GM12874 (cell line): ENCODE results near the gene LMBRD1.

Experiments used
- CTCF ChIP-seq: IDR thresholded peaks from 2 replicates; pipeline ENCODE4 v1.5.1; 2011; ENCODE audit warnings: low read depth, mild to moderate bottlenecking, control low read depth, low read length, moderate library complexity; ENCODE audit not compliant: insufficient read depth

The LMBRD1 gene

GRCh38 chr6:69795469-69796072, 1.2 kb downstream of the LMBRD1 start:
- TF ChIP-seq CTCF: no peak

DNA sequence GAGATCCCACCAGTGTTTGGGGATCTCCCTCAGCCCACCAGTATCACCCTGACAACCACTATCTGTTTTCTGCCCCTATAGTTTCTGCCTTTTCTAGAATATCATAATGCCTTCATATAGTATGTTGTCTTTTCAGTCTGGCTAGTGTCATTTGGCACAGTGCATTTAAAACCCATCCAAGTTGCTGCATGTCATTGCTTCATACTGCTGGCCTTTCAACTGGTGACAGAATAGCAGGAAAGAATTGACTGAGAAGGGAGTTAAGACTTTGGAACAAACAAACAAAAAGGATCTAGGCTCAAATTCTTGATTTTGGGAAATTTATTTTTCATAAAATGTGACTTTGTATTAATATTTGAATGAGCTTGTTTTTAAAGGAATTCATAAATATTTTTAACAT, 4.5 kb downstream of the LMBRD1 start:
- no peak for TF ChIP-seq CTCF

DNA sequence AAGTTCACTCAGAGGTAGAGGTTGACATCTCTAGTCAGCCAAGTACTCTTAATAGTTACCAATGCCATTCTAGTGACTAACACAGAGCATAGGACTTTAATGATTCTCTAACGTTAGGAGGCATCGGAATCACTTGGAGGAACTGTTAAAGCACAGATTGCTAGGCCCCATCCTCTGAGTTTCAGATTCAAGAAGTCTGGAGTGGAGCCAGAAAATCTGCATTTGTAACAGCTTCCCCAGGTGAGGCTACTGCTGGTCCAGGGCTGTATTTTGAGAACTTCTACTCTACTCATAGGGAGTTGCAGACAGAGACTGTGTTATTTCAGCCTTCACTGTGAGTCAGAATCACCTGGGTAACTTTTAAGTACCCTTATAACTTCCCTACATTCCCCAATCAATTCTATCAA, 5.7 kb downstream of the LMBRD1 start:
- TF ChIP-seq CTCF: no peak

- no peak for TF ChIP-seq CTCF
Measured at GRCh38 chr6:69790629-69791028, 6.2 kb downstream of the LMBRD1 start.

DNA sequence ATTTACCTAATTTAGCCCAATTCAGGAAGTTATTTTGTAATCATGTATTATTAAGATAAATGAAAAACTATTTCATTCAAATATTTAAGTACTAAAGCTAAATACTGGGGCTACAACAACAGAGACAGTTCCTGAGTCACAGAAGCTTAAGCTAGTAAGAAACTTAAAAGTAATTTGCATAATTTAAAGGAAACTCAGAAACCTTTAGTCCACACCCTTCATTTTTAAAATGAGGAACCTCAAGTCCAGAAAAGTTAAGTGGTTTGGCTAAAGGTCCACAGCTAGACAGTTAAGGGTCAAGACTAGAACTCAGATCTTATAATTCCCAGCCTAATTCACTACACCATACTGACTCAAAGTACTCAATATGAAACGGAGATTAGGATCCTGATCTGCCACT, 7.2 kb downstream of the LMBRD1 start:
- no peak for TF ChIP-seq CTCF

- TF ChIP-seq CTCF: no peak
Measured at GRCh38 chr6:69785697-69786096, 11.1 kb downstream of the LMBRD1 start.

DNA sequence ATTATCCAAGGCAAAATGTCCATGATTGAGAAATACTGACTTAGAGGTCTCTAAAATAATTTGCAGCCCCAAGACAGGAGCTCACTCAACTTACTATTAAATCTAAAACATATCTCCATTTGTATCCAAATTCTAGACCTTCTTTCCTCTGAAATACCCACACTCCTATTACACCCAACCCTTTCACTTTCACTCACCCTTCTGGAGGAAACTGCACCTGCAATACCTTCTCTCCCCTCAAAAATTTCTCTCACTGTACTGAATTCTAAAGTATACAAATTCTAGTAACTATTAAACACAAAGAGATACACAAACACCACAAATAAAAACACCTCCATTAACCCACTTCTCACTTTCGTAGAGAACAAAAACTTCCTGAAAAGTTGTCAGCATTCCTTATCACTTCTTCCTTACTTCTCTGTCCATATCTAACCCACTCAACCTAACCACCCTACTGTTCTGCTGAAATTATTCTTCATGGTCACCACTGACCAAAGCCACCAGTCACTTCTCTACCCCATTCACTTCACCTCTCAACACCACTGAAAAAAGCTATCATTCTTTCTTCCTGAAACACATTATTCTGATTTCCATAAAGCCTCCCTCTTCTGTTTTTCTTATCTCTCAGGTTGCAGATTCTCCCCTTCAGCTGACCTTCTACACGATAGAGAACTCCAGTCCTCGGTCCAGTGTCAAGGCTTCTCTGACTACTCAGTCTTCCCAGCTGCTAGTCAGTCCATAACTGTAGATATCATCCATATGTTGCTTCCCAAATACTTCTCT, 12.0 kb downstream of the LMBRD1 start:
- no peak for TF ChIP-seq CTCF
